BJ (cell line): Measurements from ENCODE around the gene C12orf42. TPM values are rescaled to one million over a fixed set of nuclear protein-coding genes. Genes with fewer than 3 reads are reported as not detected.

ENCODE experiments used
- CTCF ChIA-PET: fragments of 350-600 bp; formaldehyde crosslinking; extraction: SDS; loops from one replicate; lab custom pipeline; 2021; ENCODE audit warnings: antibody characterized with exemption, inconsistent platforms; lab: Yijun Ruan, JAX
- POLR2A ChIA-PET: fragments of 300-600 bp; sonication (Branson Sonifier 250); formaldehyde crosslinking; extraction: SDS; loops from one replicate; lab custom pipeline; 2021; ENCODE audit warnings: antibody characterized with exemption; lab: Charles Lee
- DNase-seq: peaks from one replicate; pipeline ENCODE4 v3.0.0-alpha.2; 2011; ENCODE audit warnings: low read depth
- H3K27me3 ChIP-seq: 2 replicates; pipeline ENCODE4 v1.6.0; 2011; ENCODE audit warnings: low read length; ENCODE audit not compliant: control insufficient read depth, insufficient read depth
- H3K36me3 ChIP-seq: 2 replicates; pipeline ENCODE4 v1.5.1; 2011; ENCODE audit warnings: low read length; ENCODE audit not compliant: control insufficient read depth, insufficient read depth
- H3K4me3 ChIP-seq: 2 replicates; pipeline ENCODE4 v1.5.1; 2011; ENCODE audit warnings: low read depth, mild to moderate bottlenecking, control low read depth, low read length
- CTCF ChIP-seq: IDR thresholded peaks from 2 replicates; pipeline ENCODE4 v1.5.1; 2011; ENCODE audit warnings: low read depth, mild to moderate bottlenecking, control low read depth, inconsistent platforms, low read length, moderate library complexity; ENCODE audit not compliant: insufficient read depth
- polyA plus RNA-seq: library from polyadenylated mRNA; depleted of rRNA; stranded (reverse); fragments of >200 nt; gene quantifications from 2 replicates; pipeline ENCODE4 v1.2.3, GENCODE V29; 2011; rRNA removed

C12orf42 gene
- polyA plus RNA-seq, 1 experiment: not detected

- no peaks in the 10 kb centered on the region for H3K36me3 ChIP-seq
- no peak for TF ChIP-seq CTCF
- no peaks in the 10 kb centered on the region for H3K27me3 ChIP-seq
- no peak for DNase-seq
- POLR2A ChIA-PET: no interaction called here
- no peak overlapping the region for H3K4me3 ChIP-seq
- CTCF ChIA-PET: interaction anchor here (0.6 kb wide), 1 partner anchor 112 kb away, joined by 3 read pairs; no protein-coding TSS in a partner anchor
Measured at GRCh38 chr12:103268831-103269514, 226.8 kb downstream of the C12orf42 start.

GRCh38 chr12:103257763-103258162 lies 238.0 kb downstream of the C12orf42 start:
- ChIA-PET CTCF (no interaction called here), POLR2A (no interaction called here)
- no peak for TF ChIP-seq CTCF
- no peak for DNase-seq
- Histone ChIP-seq H3K4me3 (no peak overlapping the region), H3K36me3 (no peaks in the 10 kb centered on the region), H3K27me3 (no peaks in the 10 kb centered on the region)

Other genes starting within 250 kb of the C12orf42 start
- gene STAB2, start 91.3 kb upstream of the C12orf42 start, polyA plus RNA-seq: not detected in 2 replicates